ENCODE data around the gene RAD51AP2.

Gene RAD51AP2

DNA sequence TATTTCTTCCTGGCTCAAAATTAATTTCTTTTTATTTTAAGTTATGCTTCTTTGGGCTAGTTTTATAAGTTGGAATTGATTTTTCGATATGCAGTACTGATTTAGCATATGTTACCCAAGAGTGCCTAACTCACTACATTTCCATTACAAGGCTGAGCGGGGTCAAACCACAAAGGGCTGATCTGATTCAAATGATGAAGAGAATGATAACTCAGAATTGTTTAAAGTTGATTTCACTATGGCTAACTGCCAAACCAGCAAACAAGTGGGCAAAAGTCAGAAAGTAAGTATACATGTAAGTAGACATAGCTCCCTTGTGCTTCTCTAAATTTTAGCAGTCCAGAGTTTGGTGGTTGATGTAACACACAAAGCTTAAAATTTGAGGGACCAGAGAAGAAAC, 35.6 kb downstream of the RAD51AP2 start:
- no peak overlapping the region for H2BK5ac ChIP-seq (ENCODE audit: low read depth, low read length, poor library complexity, severe bottlenecking)

DNA sequence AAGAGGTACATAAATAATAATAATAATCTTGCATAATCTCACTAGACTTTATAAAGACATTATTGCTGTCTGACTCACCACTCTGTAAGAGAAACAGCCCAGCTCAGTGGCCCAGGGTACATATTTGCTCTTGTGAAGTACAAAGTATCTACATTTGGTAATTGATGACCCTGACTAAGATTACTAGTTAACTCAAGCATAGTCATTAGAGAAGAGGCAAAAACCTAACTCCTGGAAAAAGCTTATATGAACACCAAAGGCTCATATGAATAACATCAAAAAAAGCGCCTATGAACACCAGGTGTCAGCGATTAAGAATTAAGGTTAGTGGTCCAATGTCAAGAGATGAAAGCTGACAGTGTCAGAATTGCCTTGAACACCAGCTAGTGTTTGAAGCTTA, 38.4 kb downstream of the RAD51AP2 start:
- Histone ChIP-seq H2AK5ac (ENCODE audit: low read length, severe bottlenecking) (no peak overlapping the region), H4K8ac (ENCODE audit: low read length) (no peak overlapping the region), H2AFZ (ENCODE audit: low read depth, low read length) (no peak overlapping the region), H3K18ac (ENCODE audit: low read depth in 1 of 2, low read length in 2 of 2) (no peak overlapping the region), H4K91ac (ENCODE audit: low read length) (no peak overlapping the region), H3K9ac (ENCODE audit: low read length) (no peak overlapping the region), H3K14ac (ENCODE audit: low read length in 2 of 2) (no peak overlapping the region), H3K4me2 (ENCODE audit: low read length, poor library complexity, severe bottlenecking) (no peak overlapping the region), H3K4me1 (ENCODE audit: control insufficient read depth, insufficient read depth, low read depth, low read length) (no peaks in the 10 kb centered on the region), H3K36me3 (ENCODE audit: control insufficient read depth in 1 of 2, insufficient read depth in 2 of 2, low read depth in 1 of 2, low read length in 2 of 2) (no peaks in the 10 kb centered on the region), H3K23ac (ENCODE audit: low read length in 2 of 2) (no peak overlapping the region), H3K27me3 (ENCODE audit: control insufficient read depth in 1 of 2, insufficient read depth in 1 of 2, low read length in 2 of 2) (no peaks in the 10 kb centered on the region), H3K79me1 (replicated peaks; ENCODE audit: low read length, poor library complexity, severe bottlenecking) (no peaks in the 10 kb centered on the region), H3K4me3 (ENCODE audit: insufficient read depth in 1 of 2, low read depth in 1 of 2, low read length in 2 of 2) (no peak overlapping the region), H2BK12ac (ENCODE audit: low read length in 2 of 2) (no peak overlapping the region), H3K9me3 (ENCODE audit: control insufficient read depth, low read length) (no peaks in the 10 kb centered on the region), H2BK120ac (ENCODE audit: low read depth, low read length) (no peak overlapping the region), H3K4ac (ENCODE audit: low read depth in 1 of 2, low read length in 2 of 2) (no peak overlapping the region), H3K27ac (ENCODE audit: low read length, poor library complexity, severe bottlenecking) (no peak overlapping the region), H2BK5ac (ENCODE audit: low read depth, low read length, poor library complexity, severe bottlenecking) (no peak overlapping the region), H2BK15ac (ENCODE audit: low read depth, poor library complexity, severe bottlenecking) (no peak overlapping the region)
- DNase-seq: peak; percentile 34
- WGBS: 100% methylated on average over 2 of the region's 2 CpGs

More for the DNA sequence above, 35.6 kb downstream of the RAD51AP2 start:
- peak; percentile 5 for DNase-seq
- H4K91ac ChIP-seq (ENCODE audit: low read length): no peak overlapping the region
- no peak overlapping the region for H3K4ac ChIP-seq (ENCODE audit: low read depth in 1 of 2, low read length in 2 of 2)
- H3K79me1 ChIP-seq (replicated peaks; ENCODE audit: low read length, poor library complexity, severe bottlenecking): no peaks in the 10 kb centered on the region
- WGBS: 91% methylated on average over 1 of the region's 2 CpGs
- H3K4me3 ChIP-seq (ENCODE audit: insufficient read depth in 1 of 2, low read depth in 1 of 2, low read length in 2 of 2): no peak overlapping the region
- no peak overlapping the region for H3K18ac ChIP-seq (ENCODE audit: low read depth in 1 of 2, low read length in 2 of 2)
- H3K9me3 ChIP-seq (ENCODE audit: control insufficient read depth, low read length): no peaks in the 10 kb centered on the region
- H4K8ac ChIP-seq (ENCODE audit: low read length): no peak overlapping the region
- no peak overlapping the region for H3K9ac ChIP-seq (ENCODE audit: low read length)
- H3K27me3 ChIP-seq (ENCODE audit: control insufficient read depth in 1 of 2, insufficient read depth in 1 of 2, low read length in 2 of 2): no peaks in the 10 kb centered on the region
- no peak overlapping the region for H2BK15ac ChIP-seq (ENCODE audit: low read depth, poor library complexity, severe bottlenecking)
- H2AK5ac ChIP-seq (ENCODE audit: low read length, severe bottlenecking): no peak overlapping the region
- no peak overlapping the region for H3K23ac ChIP-seq (ENCODE audit: low read length in 2 of 2)
- no peaks in the 10 kb centered on the region for H3K36me3 ChIP-seq (ENCODE audit: control insufficient read depth in 1 of 2, insufficient read depth in 2 of 2, low read depth in 1 of 2, low read length in 2 of 2)
- H3K4me2 ChIP-seq (ENCODE audit: low read length, poor library complexity, severe bottlenecking): no peak overlapping the region
- no peak overlapping the region for H3K14ac ChIP-seq (ENCODE audit: low read length in 2 of 2)
- H2BK120ac ChIP-seq (ENCODE audit: low read depth, low read length): no peak overlapping the region
- no peaks in the 10 kb centered on the region for H3K4me1 ChIP-seq (ENCODE audit: control insufficient read depth, insufficient read depth, low read depth, low read length)
- H3K27ac ChIP-seq (ENCODE audit: low read length, poor library complexity, severe bottlenecking): no peak overlapping the region
- no peak overlapping the region for H2BK12ac ChIP-seq (ENCODE audit: low read length in 2 of 2)
- H2AFZ ChIP-seq (ENCODE audit: low read depth, low read length): no peak overlapping the region

DNA sequence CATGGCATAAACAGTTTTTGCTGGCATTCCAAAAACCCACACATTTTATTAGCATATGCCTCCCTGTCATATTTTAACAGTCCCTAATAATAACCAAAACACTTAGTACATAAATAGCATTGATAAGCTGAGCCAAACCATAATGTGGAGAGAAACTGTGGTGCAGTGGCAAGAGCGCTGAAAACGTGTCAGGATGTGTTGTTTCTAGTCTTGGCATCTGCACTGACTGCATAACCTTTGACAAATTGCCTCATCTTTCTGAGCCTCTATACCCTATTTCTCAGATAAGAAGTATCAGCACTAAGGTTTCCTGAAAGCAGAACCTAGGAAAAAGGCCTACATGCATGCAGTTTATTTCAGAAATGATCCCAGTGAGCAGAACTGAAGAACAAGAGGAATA, 41.4 kb downstream of the RAD51AP2 start:
- H3K9me3 ChIP-seq (ENCODE audit: control insufficient read depth, low read length): no peaks in the 10 kb centered on the region
- 83% methylated on average over 2 of the region's 2 CpGs for WGBS
- H3K27me3 ChIP-seq (ENCODE audit: control insufficient read depth in 1 of 2, insufficient read depth in 1 of 2, low read length in 2 of 2): no peaks in the 10 kb centered on the region
- H2BK15ac ChIP-seq (ENCODE audit: low read depth, poor library complexity, severe bottlenecking): no peak overlapping the region
- no peak overlapping the region for H2BK120ac ChIP-seq (ENCODE audit: low read depth, low read length)
- no peaks in the 10 kb centered on the region for H3K4me1 ChIP-seq (ENCODE audit: control insufficient read depth, insufficient read depth, low read depth, low read length)
- no peak overlapping the region for H3K18ac ChIP-seq (ENCODE audit: low read depth in 1 of 2, low read length in 2 of 2)
- DNase-seq: no peak
- no peak overlapping the region for H3K27ac ChIP-seq (ENCODE audit: low read length, poor library complexity, severe bottlenecking)
- H3K4me2 ChIP-seq (ENCODE audit: low read length, poor library complexity, severe bottlenecking): no peak overlapping the region
- H2BK5ac ChIP-seq (ENCODE audit: low read depth, low read length, poor library complexity, severe bottlenecking): no peak overlapping the region
- no peak overlapping the region for H2AK5ac ChIP-seq (ENCODE audit: low read length, severe bottlenecking)
- no peaks in the 10 kb centered on the region for H3K79me1 ChIP-seq (replicated peaks; ENCODE audit: low read length, poor library complexity, severe bottlenecking)
- H2BK12ac ChIP-seq (ENCODE audit: low read length in 2 of 2): no peak overlapping the region
- no peak overlapping the region for H2AFZ ChIP-seq (ENCODE audit: low read depth, low read length)
- no peak overlapping the region for H3K23ac ChIP-seq (ENCODE audit: low read length in 2 of 2)
- H4K91ac ChIP-seq (ENCODE audit: low read length): no peak overlapping the region
- no peak overlapping the region for H3K4ac ChIP-seq (ENCODE audit: low read depth in 1 of 2, low read length in 2 of 2)
- H3K4me3 ChIP-seq (ENCODE audit: insufficient read depth in 1 of 2, low read depth in 1 of 2, low read length in 2 of 2): no peak overlapping the region
- no peak overlapping the region for H3K14ac ChIP-seq (ENCODE audit: low read length in 2 of 2)
- no peaks in the 10 kb centered on the region for H3K36me3 ChIP-seq (ENCODE audit: control insufficient read depth in 1 of 2, insufficient read depth in 2 of 2, low read depth in 1 of 2, low read length in 2 of 2)
- H3K9ac ChIP-seq (ENCODE audit: low read length): no peak overlapping the region
- no peak overlapping the region for H4K8ac ChIP-seq (ENCODE audit: low read length)

DNA sequence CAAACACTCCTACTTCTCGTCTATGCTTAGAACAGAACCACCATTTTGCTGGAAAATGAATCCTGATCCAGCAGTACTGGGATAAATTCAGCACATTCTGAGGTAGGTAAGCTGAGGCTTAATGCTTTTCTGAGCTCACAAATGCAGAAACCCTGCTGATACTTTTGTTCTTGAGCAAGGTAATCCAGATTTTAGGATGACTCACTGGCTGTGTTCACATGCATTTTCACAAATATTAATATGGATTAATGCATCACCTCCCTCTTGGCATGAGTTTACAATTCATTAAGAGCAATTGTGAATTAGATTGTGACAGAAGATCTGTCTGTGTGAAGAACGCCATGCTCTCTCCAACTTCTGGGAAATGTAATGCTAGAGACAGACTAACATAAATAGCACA, 42.2 kb downstream of the RAD51AP2 start:
- 58% methylated on average over 2 of the region's 2 CpGs for WGBS
- no peak overlapping the region for H3K4me3 ChIP-seq (ENCODE audit: insufficient read depth in 1 of 2, low read depth in 1 of 2, low read length in 2 of 2)

More for the DNA sequence above, 42.2 kb downstream of the RAD51AP2 start:
- H2AK5ac ChIP-seq (ENCODE audit: low read length, severe bottlenecking): no peak overlapping the region
- H3K23ac ChIP-seq (ENCODE audit: low read length in 2 of 2): no peak overlapping the region
- no peak overlapping the region for H3K9ac ChIP-seq (ENCODE audit: low read length)
- no peak overlapping the region for H3K18ac ChIP-seq (ENCODE audit: low read depth in 1 of 2, low read length in 2 of 2)
- no peak overlapping the region for H4K91ac ChIP-seq (ENCODE audit: low read length)
- no peak overlapping the region for H2BK15ac ChIP-seq (ENCODE audit: low read depth, poor library complexity, severe bottlenecking)
- H3K4ac ChIP-seq (ENCODE audit: low read depth in 1 of 2, low read length in 2 of 2): no peak overlapping the region
- no peak overlapping the region for H2BK120ac ChIP-seq (ENCODE audit: low read depth, low read length)
- H3K4me1 ChIP-seq (ENCODE audit: control insufficient read depth, insufficient read depth, low read depth, low read length): no peaks in the 10 kb centered on the region
- H3K4me2 ChIP-seq (ENCODE audit: low read length, poor library complexity, severe bottlenecking): no peak overlapping the region
- no peak overlapping the region for H3K14ac ChIP-seq (ENCODE audit: low read length in 2 of 2)
- H3K27ac ChIP-seq (ENCODE audit: low read length, poor library complexity, severe bottlenecking): no peak overlapping the region
- no peaks in the 10 kb centered on the region for H3K79me1 ChIP-seq (replicated peaks; ENCODE audit: low read length, poor library complexity, severe bottlenecking)
- H2BK12ac ChIP-seq (ENCODE audit: low read length in 2 of 2): no peak overlapping the region
- H3K9me3 ChIP-seq (ENCODE audit: control insufficient read depth, low read length): no peaks in the 10 kb centered on the region
- H3K27me3 ChIP-seq (ENCODE audit: control insufficient read depth in 1 of 2, insufficient read depth in 1 of 2, low read length in 2 of 2): no peaks in the 10 kb centered on the region
- no peak for DNase-seq
- H4K8ac ChIP-seq (ENCODE audit: low read length): no peak overlapping the region
- H2AFZ ChIP-seq (ENCODE audit: low read depth, low read length): no peak overlapping the region
- H2BK5ac ChIP-seq (ENCODE audit: low read depth, low read length, poor library complexity, severe bottlenecking): no peak overlapping the region
- no peaks in the 10 kb centered on the region for H3K36me3 ChIP-seq (ENCODE audit: control insufficient read depth in 1 of 2, insufficient read depth in 2 of 2, low read depth in 1 of 2, low read length in 2 of 2)

Data from mesenchymal stem cell (in vitro differentiated cells and primary cell).